LNCaP clone FGC (cell line): ENCODE results near the gene PTCD2.

Source experiments
- DNase-seq: peaks from one replicate; pipeline ENCODE4 v3.0.0-alpha.2; 2011; ENCODE audit warnings: low read depth
- H3K4me3 ChIP-seq: 2 replicates; pipeline ENCODE4 v1.5.1; 2011; ENCODE audit warnings: mild to moderate bottlenecking, low read depth, low read length, control low read depth
- CTCF ChIP-seq: IDR thresholded peaks from 2 replicates; pipeline ENCODE4 v1.5.1; 2012; ENCODE audit warnings: mild to moderate bottlenecking; ENCODE audit not compliant: control insufficient read depth, insufficient read depth; ENCODE audit errors: extremely low read depth

The PTCD2 gene, protein sequence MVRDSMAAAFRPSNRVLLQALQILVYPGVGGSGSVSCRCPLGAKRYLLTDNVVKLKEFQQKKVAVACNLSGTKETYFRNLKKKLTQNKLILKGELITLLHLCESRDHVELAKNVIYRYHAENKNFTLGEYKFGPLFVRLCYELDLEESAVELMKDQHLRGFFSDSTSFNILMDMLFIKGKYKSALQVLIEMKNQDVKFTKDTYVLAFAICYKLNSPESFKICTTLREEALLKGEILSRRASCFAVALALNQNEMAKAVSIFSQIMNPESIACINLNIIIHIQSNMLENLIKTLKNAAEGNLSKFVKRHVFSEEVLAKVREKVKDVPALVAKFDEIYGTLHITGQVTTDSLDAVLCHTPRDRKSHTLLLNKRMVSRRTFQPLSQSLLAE

GRCh38 chr5:72319976-72320752 lies at the start of gene PTCD2, which contains the start of gene MRPS27:
Gene PTCD2, plus strand, starts transcription at chr5:72320373. Its CDS starts 10 bp downstream, at chr5:72320383.
Gene MRPS27, minus strand, starts transcription at chr5:72320240. Its CDS starts 19 bp downstream, at chr5:72320221.
- DNase-seq: peak; percentile 98
- no peak for TF ChIP-seq CTCF
- H3K4me3 ChIP-seq: peak within 1 kb of the TSS; percentile 81

DNA sequence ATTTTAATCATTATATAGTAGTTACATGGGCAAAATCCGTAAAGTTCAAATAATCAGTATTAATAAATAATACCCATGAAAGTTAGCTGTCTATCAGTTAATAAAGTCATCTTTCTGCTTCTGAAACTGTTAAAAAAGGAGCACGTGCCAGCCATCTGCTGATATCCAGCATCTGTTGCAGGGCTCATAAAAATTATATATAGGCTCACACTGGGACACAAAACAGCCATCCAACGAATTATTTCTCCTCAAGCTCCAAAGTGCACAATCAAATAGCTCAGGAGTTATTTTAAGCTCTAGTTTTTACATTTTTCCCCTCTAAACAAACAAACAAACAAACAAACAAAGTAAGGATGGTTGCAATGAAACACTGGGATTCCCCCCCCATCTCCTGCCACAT lies 48.5 kb upstream of the PTCD2 start:
- no peak overlapping the region for H3K4me3 ChIP-seq
- DNase-seq: no peak
- no peak for TF ChIP-seq CTCF

- H3K4me3 ChIP-seq: no peak overlapping the region
- no peak for TF ChIP-seq CTCF
- no peak for DNase-seq
Observed at GRCh38 chr5:72272398-72272797, 47.8 kb upstream of the PTCD2 start.

DNA sequence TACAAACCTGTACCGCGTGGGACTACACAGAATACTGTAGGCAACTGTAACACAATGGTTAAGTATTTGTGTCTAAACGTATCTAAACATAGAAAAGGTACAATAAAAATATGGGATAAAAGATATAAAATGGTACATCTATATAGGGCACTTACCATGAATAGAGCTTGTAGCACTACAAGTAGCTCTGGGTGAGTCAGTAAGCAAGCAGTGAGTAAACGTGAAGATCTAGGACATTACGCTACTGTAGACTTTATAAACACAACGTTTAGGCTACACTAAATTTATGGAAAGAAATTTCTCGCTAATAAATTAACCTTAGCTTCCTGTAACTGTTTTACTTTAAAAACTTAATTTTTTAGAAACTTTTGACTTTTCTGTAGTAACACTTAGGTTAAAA lies 46.6 kb upstream of the PTCD2 start:
- TF ChIP-seq CTCF: no peak
- no peak for DNase-seq

GRCh38 chr5:72276219-72276752 lies 43.9 kb upstream of the PTCD2 start:
- TF ChIP-seq CTCF: no peak
- no peak for DNase-seq

More for the DNA sequence above, 46.6 kb upstream of the PTCD2 start:
- H3K4me3 ChIP-seq: no peak overlapping the region

GRCh38 chr5:72280581-72281069 lies 39.5 kb upstream of the PTCD2 start:
- no peak overlapping the region for H3K4me3 ChIP-seq
- DNase-seq: no peak
- TF ChIP-seq CTCF: peak; percentile 34; the same call in 1 of the 2 replicates

More at GRCh38 chr5:72276219-72276752, 43.9 kb upstream of the PTCD2 start:
- H3K4me3 ChIP-seq: no peak overlapping the region
